ENCODE results near the gene NFIX. TPM values are rescaled to one million over a fixed set of nuclear protein-coding genes. Genes with fewer than 3 reads are reported as not detected.

Gene NFIX
- total RNA-seq, 1 donor from 2014 or later = 8.4 TPM

DNA sequence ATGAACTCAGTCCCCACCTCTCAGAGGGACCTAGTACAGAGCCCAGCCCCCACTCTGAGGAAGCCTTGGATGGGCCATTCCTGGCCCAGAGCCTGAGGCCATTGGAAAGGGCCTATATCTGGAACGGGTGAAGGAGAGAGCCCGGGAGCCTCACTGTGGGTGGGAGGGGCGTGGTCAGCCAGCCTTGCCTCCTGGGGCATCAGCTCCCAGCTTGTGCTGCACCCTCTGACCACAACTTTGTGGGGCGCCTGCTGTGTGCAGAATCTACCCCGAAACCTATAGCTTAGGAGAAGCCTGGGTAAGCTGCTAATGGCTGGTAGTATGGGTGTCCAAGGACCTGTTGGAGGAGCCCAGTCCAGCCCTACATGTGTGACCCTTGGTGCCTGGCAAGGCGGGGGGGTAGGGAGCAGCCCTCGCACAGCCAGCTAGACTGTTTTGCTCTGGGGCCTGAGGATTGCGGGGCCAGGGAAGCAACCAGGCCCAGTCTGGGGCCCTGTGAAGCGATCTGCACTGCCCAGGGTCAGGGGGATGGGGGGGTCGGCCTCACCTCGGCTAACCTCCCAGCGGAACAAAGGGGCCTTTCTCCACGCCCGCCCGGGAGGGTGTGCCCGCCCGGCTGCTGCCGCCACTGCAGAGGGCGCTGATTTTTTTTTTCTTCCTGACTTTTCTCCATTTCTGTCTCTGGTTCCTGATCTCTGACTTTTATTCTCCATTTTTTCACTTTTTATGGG is 65.1 kb downstream of the NFIX start:
- Histone ChIP-seq H3K36me3 (ENCODE audit: insufficient read depth, low read length) (no peaks in the 10 kb centered on the region), H3K27ac (ENCODE audit: low read depth, low read length) (peak overlapping the region; percentile 29), H2AFZ (ENCODE audit: low read depth, low read length) (no peak overlapping the region), H3K4me2 (ENCODE audit: low read length) (peak overlapping the region; percentile 85), H4K20me1 (ENCODE audit: insufficient read depth, low read length) (peaks cover 41% of the 10 kb centered on the region), H3K79me2 (ENCODE audit: insufficient read depth, low read length) (peaks cover 86% of the 10 kb centered on the region), H3K9me3 (ENCODE audit: insufficient read depth, low read depth, low read length) (no peaks in the 10 kb centered on the region), H3K9ac (ENCODE audit: low read length) (peak overlapping the region; percentile 43), H3K4me3 (ENCODE audit: insufficient read depth, low read depth, low read length) (no peak overlapping the region), H3K4me1 (ENCODE audit: insufficient read depth, low read length) (peaks cover 53% of the 10 kb centered on the region), H3K27me3 (ENCODE audit: insufficient read depth, low read length) (no peaks in the 10 kb centered on the region)
- Mint-ChIP-seq H3K36me3 (ENCODE audit: low read depth, unreplicated experiment) (peaks cover 1% of the 10 kb centered on the region), H3K4me1 (ENCODE audit: low read depth, unreplicated experiment) (peaks cover 33% of the 10 kb centered on the region), H3K27me3 (ENCODE audit: low read depth, unreplicated experiment) (peaks cover 45% of the 10 kb centered on the region), H3K9me3 (ENCODE audit: unreplicated experiment) (no peaks in the 10 kb centered on the region), H3K4me3 (ENCODE audit: unreplicated experiment) (peak overlapping the region; percentile 46), H3K27ac (ENCODE audit: unreplicated experiment) (no peak overlapping the region)
- FAIRE-seq (no peak), DNase-seq (ENCODE audit: low read depth) (no peak)
- TF ChIP-seq, protein P1, sequence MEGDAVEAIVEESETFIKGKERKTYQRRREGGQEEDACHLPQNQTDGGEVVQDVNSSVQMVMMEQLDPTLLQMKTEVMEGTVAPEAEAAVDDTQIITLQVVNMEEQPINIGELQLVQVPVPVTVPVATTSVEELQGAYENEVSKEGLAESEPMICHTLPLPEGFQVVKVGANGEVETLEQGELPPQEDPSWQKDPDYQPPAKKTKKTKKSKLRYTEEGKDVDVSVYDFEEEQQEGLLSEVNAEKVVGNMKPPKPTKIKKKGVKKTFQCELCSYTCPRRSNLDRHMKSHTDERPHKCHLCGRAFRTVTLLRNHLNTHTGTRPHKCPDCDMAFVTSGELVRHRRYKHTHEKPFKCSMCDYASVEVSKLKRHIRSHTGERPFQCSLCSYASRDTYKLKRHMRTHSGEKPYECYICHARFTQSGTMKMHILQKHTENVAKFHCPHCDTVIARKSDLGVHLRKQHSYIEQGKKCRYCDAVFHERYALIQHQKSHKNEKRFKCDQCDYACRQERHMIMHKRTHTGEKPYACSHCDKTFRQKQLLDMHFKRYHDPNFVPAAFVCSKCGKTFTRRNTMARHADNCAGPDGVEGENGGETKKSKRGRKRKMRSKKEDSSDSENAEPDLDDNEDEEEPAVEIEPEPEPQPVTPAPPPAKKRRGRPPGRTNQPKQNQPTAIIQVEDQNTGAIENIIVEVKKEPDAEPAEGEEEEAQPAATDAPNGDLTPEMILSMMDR (IDR thresholded peaks at IDR 0.05; ENCODE audit: insufficient read depth, low read depth, low read length) = no peak
- no peak for TF ChIP-seq EZH2 (IDR thresholded peaks at IDR 0.05; ENCODE audit: insufficient read depth, low read length)

DNA sequence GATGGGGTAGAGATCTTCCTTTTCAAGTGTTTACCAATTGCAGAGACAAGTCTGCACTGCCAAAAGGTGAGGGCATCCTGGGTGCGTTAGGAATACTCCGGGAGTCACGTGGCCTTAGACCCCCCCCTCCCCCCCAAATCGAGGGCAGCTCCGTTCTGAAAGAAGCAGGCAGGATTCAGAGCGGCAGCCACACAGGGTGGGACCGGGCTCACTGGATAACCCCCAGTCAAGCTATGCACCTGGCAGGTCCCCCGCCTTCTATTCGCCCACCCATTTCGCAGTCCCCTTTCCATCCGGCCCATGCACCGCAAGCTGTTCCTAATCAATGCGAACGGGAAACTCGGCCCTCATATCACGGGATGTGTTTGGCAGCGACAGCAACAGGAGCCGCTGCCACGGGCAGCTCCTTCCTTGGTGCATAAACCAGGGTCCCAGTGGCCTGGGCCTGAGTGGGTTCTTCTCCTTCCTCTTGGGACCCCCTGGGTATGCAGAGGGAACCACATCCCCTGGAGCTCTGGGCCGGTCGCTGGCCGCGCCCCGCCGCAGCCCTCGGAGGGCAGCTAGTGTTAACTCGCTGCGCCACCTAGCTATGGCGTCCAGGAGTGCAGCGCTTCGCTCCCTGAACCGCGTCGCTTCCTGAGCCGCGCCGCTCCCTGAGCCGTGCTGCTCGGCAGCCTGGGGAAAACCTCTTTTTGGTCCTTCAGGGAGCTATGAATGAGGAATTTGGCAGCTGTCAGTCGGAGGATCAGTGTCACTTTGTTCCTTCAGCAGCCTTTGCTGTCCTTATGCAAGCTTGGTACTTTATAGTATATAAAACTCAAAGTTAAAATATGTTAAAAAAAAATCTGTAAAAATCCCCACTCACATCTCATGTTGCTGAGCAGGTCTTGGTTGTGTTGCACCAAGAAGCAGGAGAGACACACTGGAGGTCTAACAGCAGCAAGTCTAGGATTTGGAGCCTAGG is 66.0 kb downstream of the NFIX start:
- H3K4me3 Mint-ChIP-seq (ENCODE audit: unreplicated experiment) = peak overlapping the region; percentile 46
- H3K27me3 ChIP-seq (ENCODE audit: insufficient read depth, low read length) = no peaks in the 10 kb centered on the region
- H3K27me3 Mint-ChIP-seq (ENCODE audit: low read depth, unreplicated experiment) = peaks cover 53% of the 10 kb centered on the region
- peaks cover 49% of the 10 kb centered on the region for H4K20me1 ChIP-seq (ENCODE audit: insufficient read depth, low read length)
- H3K36me3 Mint-ChIP-seq (ENCODE audit: low read depth, unreplicated experiment) = peaks cover 1% of the 10 kb centered on the region
- no peak for TF ChIP-seq EZH2 (IDR thresholded peaks at IDR 0.05; ENCODE audit: insufficient read depth, low read length)
- TF ChIP-seq, protein P1 (IDR thresholded peaks at IDR 0.05; ENCODE audit: insufficient read depth, low read depth, low read length) = peak; percentile 64
- H3K27ac Mint-ChIP-seq (ENCODE audit: unreplicated experiment) = no peak overlapping the region
- H3K79me2 ChIP-seq (ENCODE audit: insufficient read depth, low read length) = peaks cover 92% of the 10 kb centered on the region
- peaks cover 44% of the 10 kb centered on the region for H3K4me1 ChIP-seq (ENCODE audit: insufficient read depth, low read length)
- H3K4me2 ChIP-seq (ENCODE audit: low read length) = peak overlapping the region; percentile 85
- no peaks in the 10 kb centered on the region for H3K36me3 ChIP-seq (ENCODE audit: insufficient read depth, low read length)
- H3K9ac ChIP-seq (ENCODE audit: low read length) = peak overlapping the region; percentile 43
- peak overlapping the region; percentile 47 for H3K4me3 ChIP-seq (ENCODE audit: insufficient read depth, low read depth, low read length)
- no peak for FAIRE-seq
- DNase-seq (ENCODE audit: low read depth) = no peak
- no peaks in the 10 kb centered on the region for H3K9me3 ChIP-seq (ENCODE audit: insufficient read depth, low read depth, low read length)
- peak overlapping the region; percentile 29 for H3K27ac ChIP-seq (ENCODE audit: low read depth, low read length)
- H3K4me1 Mint-ChIP-seq (ENCODE audit: low read depth, unreplicated experiment) = peaks cover 27% of the 10 kb centered on the region
- peak overlapping the region; percentile 36 for H2AFZ ChIP-seq (ENCODE audit: low read depth, low read length)
- H3K9me3 Mint-ChIP-seq (ENCODE audit: unreplicated experiment) = no peaks in the 10 kb centered on the region

Measured in astrocyte (in vitro differentiated cells and primary cell).